ENCODE data around the gene FLT3.

- no peak for TF ChIP-seq POLR2A (IDR thresholded peaks at IDR 0.05)
- TF ChIP-seq CTCF (IDR thresholded peaks at IDR 0.05) = no peak
Measured at GRCh38 chr13:27976362-27977091, 123.8 kb downstream of the FLT3 start.
